Stimulated activated CD8-positive, alpha-beta memory T cell treated with anti-CD3 and anti-CD28 coated beads, Interleukin-7, amount 100 ng/mL, for 4 hours (primary cell): ENCODE data around the gene TMEM59L.
"Not testable (repeated sequence)": the region's sequence is repeated elsewhere in the genome, so short reads cannot be mapped to it uniquely, and the experiment has no call there.

Experiments
- DNase-seq, 2 donors: peaks; one replicate each; pipeline ENCODE4 v3.0.0-alpha.2; 2020; ENCODE audit warnings: low read depth in 2 of 2

TMEM59L gene

GRCh38 chr19:18594096-18594823 lies 18.4 kb upstream of the TMEM59L start:
- peak; percentile 39 to 67 for DNase-seq

GRCh38 chr19:18594824-18595373 lies 17.8 kb upstream of the TMEM59L start:
- no peak for DNase-seq

- DNase-seq: no peak
Measured at GRCh38 chr19:18595475-18595874, 17.2 kb upstream of the TMEM59L start.

- DNase-seq: no peak
Measured at GRCh38 chr19:18596752-18597157, 15.9 kb upstream of the TMEM59L start.

GRCh38 chr19:18597809-18598660 lies 14.6 kb upstream of the TMEM59L start:
- no peak for DNase-seq

- no peak for DNase-seq
Measured at GRCh38 chr19:18599485-18599884, 13.2 kb upstream of the TMEM59L start.

- DNase-seq: not testable (repeated sequence)
Measured at GRCh38 chr19:18600692-18601397, 11.8 kb upstream of the TMEM59L start.

- no peak for DNase-seq
Measured at GRCh38 chr19:18601875-18602274, 10.8 kb upstream of the TMEM59L start.

GRCh38 chr19:18603255-18603957 lies 9.3 kb upstream of the TMEM59L start:
- no peak for DNase-seq

- no peak for DNase-seq
Measured at GRCh38 chr19:18603958-18604819, 8.5 kb upstream of the TMEM59L start.

- no peak for DNase-seq
Measured at GRCh38 chr19:18604820-18605159, 7.9 kb upstream of the TMEM59L start.

- no peak for DNase-seq
Measured at GRCh38 chr19:18605196-18605545, 7.5 kb upstream of the TMEM59L start.

- no peak for DNase-seq
Measured at GRCh38 chr19:18605546-18606280, 7.0 kb upstream of the TMEM59L start.

GRCh38 chr19:18606281-18607225 lies 6.1 kb upstream of the TMEM59L start, which contains the start of gene CRLF1:
Gene CRLF1, minus strand, starts transcription at chr19:18606799. Its CDS starts 143 bp downstream, at chr19:18606656.
- DNase-seq: no peak

GRCh38 chr19:18607226-18608101 lies 5.2 kb upstream of the TMEM59L start:
- DNase-seq: peak in 1 of 2 donors; percentile 27

GRCh38 chr19:18608102-18608804 lies 4.4 kb upstream of the TMEM59L start:
- no peak for DNase-seq
